ENCODE results near the gene FOXRED1. TPM values are rescaled to one million over a fixed set of nuclear protein-coding genes. Genes with fewer than 3 reads are reported as not detected.

The FOXRED1 gene
- total RNA-seq, 2 donors from 2014 or later, result 9.3 to 19.1 TPM

GRCh38 chr11:126293726-126294125 is 24.8 kb downstream of the FOXRED1 start:
- intact Hi-C loops (cut with DNase I), result no loop called here
- no peak for TF ChIP-seq POLR2A (IDR thresholded peaks at IDR 0.05)
- TF ChIP-seq CTCF (IDR thresholded peaks at IDR 0.05), result no peak
- Histone ChIP-seq H3K27me3 (no peaks in the 10 kb centered on the region), H3K4me1 (no peaks in the 10 kb centered on the region), H3K36me3 (replicated peaks in 1 of 2; ENCODE audit: insufficient read depth in 1 of 2, low read depth in 2 of 2) (peaks cover 0 to 13% of the 10 kb centered on the region in 2 donors), H3K9me3 (no peaks in the 10 kb centered on the region), H3K4me3 (no peak overlapping the region), H3K27ac (no peak overlapping the region)
- no peak for ATAC-seq
- DNase-seq, result no peak
- 84 to 87% methylated on average over 5 of the region's 5 CpGs for WGBS, 2 donors

DNA sequence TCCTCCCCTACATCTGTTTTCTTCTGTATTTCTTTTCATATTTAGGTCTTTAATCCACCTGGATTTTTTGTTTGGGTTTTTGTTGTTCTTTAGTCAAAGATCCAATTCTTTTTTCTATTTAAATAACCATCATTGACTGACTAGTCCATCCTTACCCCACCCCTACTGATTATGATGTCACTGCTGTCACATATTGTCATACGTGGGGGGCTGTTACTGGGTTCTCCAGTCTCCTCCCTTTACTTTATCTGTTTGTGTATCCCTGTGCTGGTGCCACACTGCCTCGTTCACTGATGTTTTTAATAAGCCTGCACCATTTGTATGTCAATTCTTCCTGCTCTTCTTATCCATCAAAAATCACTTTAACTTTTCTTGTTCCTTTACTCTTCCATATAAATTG is 28.1 kb downstream of the FOXRED1 start:
- H3K9me3 ChIP-seq, result no peaks in the 10 kb centered on the region
- H3K27me3 ChIP-seq, result no peaks in the 10 kb centered on the region
- ATAC-seq (no peak), DNase-seq (no peak)
- H3K4me3 ChIP-seq, result no peak overlapping the region
- H3K36me3 ChIP-seq (replicated peaks in 1 of 2; ENCODE audit: insufficient read depth in 1 of 2, low read depth in 2 of 2), result peaks cover 0 to 11% of the 10 kb centered on the region in 2 donors
- H3K4me1 ChIP-seq, result no peaks in the 10 kb centered on the region
- no peak overlapping the region for H3K27ac ChIP-seq
- no peak for TF ChIP-seq POLR2A (IDR thresholded peaks at IDR 0.05)
- TF ChIP-seq CTCF (IDR thresholded peaks at IDR 0.05), result no peak
- intact Hi-C loops (cut with DNase I), result no loop called here
- 64 to 84% methylated on average over 2 of the region's 2 CpGs for WGBS, 2 donors

GRCh38 chr11:126303623-126304456 is 34.9 kb downstream of the FOXRED1 start, which contains the start of gene DCPS:
Gene DCPS (plus strand): TSS chr11:126304060. CDS start chr11:126304081, 21 bp downstream.
- peaks cover 19% of the 10 kb centered on the region for H3K4me1 ChIP-seq
- WGBS, 2 donors, result 1% methylated on average over 41 to 61 of the region's 61 CpGs
- intact Hi-C loops (cut with DNase I), result no loop called here
- H3K9me3 ChIP-seq, result no peaks in the 10 kb centered on the region
- TF ChIP-seq CTCF (IDR thresholded peaks at IDR 0.05), result no peak
- TF ChIP-seq POLR2A (IDR thresholded peaks at IDR 0.05), result peak; percentile 75 to 93 (median 87)
- peak within 1 kb of the TSS; percentile 53 to 79 for H3K4me3 ChIP-seq
- ATAC-seq (peak; percentile 99), DNase-seq (peak; percentile 89 to 93 (median 92))
- peak within 1 kb of the TSS; percentile 71 to 90 (median 86) for H3K27ac ChIP-seq
- no peaks in the 10 kb centered on the region for H3K36me3 ChIP-seq (replicated peaks in 1 of 2; ENCODE audit: insufficient read depth in 1 of 2, low read depth in 2 of 2)
- no peaks in the 10 kb centered on the region for H3K27me3 ChIP-seq

DNA sequence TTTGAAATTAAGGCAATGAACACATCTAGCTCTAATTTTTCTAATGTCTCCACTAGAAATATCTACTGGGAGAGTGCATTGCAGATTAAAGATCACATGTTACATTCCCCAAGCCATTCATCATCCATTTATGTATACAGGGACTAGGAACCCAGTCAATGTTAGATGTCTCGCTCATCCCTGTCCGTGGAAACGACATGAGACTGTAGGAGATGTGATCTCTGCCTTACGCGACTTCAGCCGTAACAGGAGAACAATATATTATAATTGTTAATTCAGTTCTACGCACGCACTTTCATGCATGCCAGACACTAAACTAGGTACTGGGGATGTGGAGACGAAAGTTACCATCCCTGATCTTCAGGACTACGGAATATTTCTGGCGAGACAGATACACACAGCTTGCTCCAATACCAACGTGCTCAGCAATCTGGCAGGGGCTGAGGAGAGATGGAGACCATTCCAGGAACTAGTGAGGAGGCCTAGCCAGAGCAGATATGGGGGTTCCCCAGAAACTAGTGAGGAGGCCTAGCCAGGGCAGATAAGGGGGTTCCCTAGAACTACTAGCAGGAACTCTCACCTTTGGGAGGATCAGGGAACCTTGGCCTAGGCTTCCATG is 35.6 kb downstream of the FOXRED1 start:
- Histone ChIP-seq H3K4me3 (peak overlapping the region; percentile 53 to 79), H3K4me1 (peaks cover 19% of the 10 kb centered on the region), H3K36me3 (replicated peaks in 1 of 2; ENCODE audit: insufficient read depth in 1 of 2, low read depth in 2 of 2) (no peaks in the 10 kb centered on the region), H3K9me3 (no peaks in the 10 kb centered on the region), H3K27ac (peak overlapping the region; percentile 71 to 90 (median 86)), H3K27me3 (no peaks in the 10 kb centered on the region)
- TF ChIP-seq POLR2A (IDR thresholded peaks at IDR 0.05) (no peak), CTCF (IDR thresholded peaks at IDR 0.05) (no peak)
- intact Hi-C loops (cut with DNase I), result no loop called here
- DNase-seq (no peak), ATAC-seq (no peak)
- 27 to 41% methylated on average over 12 of the region's 12 CpGs for WGBS, 2 donors

Data from body of pancreas (tissue), 4 donors.